IPS DF 4.7 (cell line): ENCODE results near the gene RGS7.

Experiments
- DNase-seq: peaks from one replicate; pipeline ENCODE4 v3.0.0-alpha.2; 2013; ENCODE audit warnings: low spot score; ENCODE audit errors: extremely low read depth

Gene RGS7

DNA sequence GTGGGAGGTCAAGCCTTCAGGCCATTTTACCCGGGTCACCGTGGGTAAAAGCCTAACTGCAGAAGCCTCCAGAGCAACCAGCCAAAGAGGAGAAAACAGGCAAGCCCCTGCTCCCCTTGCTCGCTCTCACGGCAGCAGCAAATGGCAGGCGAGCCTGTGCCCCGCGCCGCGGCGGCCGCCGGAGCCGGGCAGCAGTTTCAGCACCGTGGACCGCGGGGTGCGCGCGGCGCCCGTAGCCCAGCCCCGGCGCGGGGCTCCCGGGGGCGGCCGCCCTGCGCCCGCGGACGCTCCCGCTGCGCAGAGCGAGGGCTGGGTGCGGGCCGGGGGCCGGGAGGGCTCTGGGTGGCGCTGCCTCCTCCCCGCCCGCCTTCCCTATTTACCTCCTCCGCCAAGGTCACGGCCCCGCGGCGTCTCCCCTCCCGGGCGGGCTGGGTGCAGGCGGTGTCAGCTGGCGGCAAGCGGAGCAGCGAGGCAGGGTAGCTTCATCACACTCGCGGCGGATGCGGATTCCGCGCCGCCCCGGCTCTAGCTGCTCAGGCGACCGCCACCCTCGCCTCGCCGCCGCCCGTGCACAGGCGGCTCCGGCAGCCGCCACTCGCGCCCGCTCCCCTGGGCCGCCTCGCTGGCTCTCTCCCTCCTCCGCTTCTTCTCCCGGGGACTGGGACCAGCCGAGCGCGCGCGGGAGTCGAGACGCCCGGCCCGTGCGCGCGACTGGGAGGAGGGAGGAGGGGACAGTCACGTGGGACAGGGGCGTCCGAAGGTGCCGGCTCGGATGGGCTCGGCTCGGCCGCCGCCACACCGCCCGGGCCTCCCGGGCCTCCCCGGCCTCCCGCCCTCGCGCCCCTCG is at the start of gene RGS7:
Gene RGS7 (minus strand): TSS at position 687 of the 847 bp plus-strand sequence.
- no peak for DNase-seq

DNA sequence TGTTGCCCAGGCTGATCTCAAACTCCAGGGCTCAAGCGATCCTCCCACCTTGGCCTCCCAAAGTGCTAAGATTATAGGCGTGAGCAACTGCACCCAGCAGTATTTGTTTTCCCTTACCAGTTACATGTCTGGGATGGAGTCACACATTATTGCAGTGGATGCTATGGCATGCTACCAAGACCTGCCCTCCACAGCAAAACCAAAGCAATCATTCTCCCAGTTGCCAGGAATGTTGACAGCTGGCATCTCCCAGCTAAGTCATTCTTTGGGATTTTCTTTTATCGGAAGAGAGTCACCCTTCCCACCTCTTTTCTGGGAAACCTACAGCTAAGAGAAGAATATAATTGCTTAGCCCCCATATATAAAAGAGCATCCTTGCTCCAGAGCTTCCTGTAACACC is 49.4 kb upstream of the RGS7 start:
- no peak for DNase-seq

DNA sequence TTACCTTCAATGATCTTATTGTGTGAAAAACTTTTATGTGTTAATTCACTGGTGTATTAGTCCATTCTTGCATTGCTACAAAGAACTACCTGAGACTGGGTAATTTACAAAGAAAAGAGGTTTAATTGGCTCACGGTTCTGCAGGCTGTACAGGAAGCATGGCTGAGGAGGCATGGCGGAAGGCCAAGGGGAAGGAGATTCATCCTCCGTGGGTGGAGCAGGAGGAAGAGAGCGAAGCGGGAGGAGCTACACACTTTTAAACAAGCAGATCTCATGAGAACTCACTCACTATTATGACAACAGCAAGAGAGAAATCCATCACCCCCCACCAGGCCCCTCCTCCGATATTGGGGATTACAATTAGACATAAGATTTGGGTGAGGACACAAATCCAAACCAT is 44.2 kb upstream of the RGS7 start:
- no peak for DNase-seq

DNA sequence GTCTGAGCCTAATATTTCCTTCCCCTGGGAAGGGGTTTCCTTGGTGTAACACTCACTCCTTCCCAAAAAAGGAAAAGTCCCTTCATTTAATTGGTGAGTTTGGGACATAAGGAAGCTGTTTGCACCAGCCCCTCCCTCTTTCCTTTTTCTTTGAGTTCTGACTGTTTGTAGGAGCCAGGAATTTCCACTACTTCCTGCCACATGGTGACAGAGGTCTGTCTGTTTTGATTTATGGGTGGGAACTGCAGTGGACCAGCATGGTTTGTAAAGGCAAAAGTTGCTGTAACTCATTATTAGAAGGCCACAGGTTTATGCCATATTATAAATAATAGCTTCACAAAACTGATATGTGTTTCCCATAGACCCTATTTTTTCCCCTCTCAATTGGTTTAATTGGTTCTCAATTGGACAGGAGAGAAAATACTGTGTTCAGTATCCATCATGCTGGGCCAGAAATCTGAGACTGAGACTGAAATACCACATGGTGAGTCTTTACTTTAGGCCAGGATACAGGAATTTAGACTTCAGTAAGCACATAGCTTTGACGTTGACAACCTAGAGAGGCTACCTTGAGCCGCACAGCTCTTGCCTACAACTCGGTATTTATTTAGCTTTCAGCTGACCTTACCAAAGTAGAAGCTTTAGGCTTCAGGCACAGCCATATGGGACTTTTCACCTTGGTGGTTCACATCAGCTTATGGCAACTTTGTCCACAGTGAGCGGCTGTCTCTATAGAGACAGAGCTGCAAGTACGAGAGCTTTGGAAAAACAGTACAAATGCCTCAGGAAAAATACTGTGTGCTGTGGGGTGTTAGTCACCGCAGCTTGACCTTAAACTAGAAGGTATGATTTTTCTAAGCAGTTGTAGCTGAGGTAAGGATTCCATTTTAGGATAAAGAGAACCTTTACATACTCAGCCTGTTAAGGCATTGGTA is 40.0 kb upstream of the RGS7 start:
- no peak for DNase-seq

DNA sequence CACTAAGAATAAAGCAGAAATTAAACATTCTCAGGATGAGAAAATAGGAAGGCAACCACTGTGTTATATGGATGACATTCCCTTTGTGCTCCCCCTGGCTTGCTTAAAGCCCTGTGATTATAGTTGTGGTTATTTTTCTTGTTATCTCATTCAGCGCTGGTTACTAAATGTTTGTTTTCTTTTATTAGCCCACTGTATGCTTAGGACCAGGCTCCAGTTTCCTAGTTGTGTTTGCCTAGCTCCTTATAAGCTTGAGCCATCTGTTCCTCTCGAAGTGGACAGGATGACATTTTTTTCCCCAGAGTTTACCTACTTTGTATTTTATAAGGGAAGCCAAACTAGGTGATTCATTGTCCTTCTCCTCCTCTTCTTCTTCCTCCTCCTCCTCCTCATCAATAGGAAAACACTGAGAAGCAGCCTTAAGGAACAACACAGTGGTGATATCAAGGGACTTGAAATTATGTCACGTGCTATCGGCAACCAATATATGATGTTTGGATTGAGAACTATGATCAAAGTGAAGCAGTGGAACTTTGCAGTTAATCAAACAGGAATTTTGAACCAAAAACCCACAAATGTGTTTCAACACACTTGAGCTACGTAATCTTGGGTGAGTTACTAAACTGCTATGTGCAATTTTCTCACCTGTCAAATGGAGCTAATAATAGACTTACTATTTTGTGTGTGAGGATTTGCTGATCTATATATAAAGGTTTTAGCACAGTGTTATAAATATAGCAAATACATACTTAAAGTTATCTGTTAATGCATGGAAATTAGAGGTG is 35.1 kb upstream of the RGS7 start:
- DNase-seq, result no peak

DNA sequence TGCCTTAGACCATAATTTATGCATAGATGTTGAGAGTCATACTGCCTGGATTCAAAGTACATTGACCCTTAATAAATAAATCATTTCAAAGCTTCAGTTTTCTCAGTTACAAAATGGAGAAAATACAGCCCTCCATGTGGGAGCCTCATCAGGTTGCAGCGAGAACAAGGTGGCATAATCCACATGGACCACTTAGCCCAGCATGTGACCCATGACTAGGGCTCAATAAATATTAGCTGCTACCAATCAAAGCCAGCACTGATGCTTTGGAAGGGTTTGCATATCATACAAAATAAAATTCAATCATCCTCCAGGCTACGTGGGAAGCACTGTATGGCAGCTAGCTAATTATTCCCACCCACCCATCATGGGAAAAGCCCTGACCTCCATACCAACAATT is 33.5 kb upstream of the RGS7 start:
- no peak for DNase-seq

DNA sequence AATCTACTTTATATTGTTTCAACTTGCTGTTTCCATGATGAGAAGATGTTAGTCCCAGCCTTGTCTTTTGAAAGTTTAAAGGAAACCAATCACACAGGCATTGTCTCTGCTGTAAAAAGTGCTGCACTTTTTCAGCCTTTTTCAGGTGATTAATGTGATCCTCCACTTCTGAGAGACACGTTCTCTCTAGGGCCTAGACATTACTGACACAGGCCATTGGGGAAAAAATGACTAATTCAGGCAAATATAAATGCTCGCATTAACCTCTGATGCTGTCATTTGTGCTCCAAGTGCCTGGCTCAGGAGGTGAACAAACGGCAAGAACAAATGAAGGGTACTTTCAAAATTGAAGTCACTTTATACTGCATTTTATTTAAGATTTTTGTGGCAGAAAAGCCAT is 32.4 kb upstream of the RGS7 start:
- DNase-seq, result no peak

DNA sequence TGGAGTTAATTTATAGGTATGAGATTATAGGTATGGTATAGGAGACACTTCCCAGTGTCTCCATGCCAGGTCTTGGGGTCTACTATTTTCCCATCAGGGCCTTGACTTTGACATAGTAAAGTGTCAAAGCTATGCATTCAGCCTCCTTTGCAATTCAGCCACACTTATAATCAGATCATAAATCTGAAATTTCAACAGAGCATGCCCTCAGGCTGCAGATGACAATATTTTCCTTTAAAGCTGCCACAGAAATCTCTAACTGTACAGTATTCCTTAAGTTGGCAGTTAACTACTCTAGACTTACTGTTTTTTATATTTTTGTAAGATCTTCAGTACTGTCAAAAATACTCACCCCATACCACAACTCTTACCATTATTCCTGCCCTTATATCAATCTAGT is 30.2 kb upstream of the RGS7 start:
- no peak for DNase-seq

DNA sequence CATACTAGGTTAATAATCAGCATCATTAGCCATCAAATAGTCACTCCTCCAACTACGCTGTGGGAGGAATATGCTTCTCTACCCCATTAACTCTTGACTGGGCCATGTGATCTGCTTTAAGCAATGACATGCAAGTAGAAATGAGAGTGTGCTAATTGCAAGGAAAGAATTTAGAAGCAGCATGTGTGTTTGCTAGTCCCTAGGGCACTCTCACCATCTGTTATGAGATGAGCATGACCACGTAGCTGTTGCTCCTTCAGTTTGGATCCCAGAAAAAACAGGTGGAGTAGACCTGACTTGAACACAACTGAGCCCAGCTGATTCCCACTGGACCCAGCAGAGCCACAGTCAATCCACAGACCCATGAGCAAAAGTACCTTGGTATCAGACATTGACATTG is 19.7 kb upstream of the RGS7 start:
- DNase-seq, result no peak

DNA sequence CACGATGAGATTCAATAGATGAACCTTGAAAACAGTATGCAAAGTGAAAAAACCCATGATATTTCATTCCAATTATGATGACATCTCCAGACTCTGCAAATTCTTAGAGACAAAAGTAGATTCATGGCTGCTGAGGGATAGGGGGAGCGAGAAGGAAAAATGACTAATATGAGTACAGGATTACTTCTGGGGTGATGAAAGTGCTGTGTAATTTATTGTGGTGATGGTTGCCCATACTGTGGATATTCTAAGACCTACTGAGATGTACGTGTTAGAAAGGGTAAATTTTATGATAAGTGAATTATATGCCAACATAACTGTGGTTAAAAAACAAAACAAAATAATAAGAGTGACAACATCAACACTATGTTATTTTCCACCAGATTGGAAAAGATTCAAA is 18.9 kb upstream of the RGS7 start:
- DNase-seq, result no peak

DNA sequence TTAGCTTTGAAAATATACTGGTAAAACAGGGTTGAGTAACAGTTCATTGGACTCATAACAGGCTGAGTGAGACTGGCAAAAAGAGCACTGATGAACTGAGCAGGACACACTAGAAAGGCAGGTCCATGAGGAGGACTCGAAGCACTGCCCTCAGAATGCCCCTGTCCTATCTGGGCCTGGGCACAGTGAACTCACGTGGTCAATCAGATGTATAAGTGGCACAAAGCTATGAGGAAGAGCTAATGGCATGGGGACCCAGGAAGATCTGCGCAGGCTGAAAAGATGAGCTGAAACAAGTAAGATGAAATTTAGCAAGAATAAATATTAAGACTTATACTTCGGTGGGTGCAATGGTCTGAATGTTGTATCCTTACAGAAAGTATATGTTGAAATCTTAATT is 9.2 kb upstream of the RGS7 start:
- no peak for DNase-seq

DNA sequence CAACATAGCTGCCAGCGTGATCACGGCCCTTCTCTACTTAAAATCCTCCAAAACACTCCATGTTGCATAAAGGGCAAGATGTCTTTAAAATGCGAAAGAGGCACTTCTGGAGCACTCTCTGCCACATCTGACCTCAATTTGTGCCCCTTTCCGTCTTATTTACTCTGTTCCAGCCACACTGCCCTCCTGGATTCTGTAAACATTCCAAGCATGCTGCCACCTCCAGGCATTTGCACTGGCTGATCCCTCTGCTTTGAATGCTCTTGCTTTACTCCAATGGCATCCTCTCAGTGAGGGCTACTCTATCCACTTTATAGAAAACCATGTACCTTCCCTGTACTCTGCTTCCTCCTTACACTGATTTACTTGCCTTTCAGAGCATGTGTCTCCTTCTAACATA is 5.3 kb upstream of the RGS7 start:
- no peak for DNase-seq

DNA sequence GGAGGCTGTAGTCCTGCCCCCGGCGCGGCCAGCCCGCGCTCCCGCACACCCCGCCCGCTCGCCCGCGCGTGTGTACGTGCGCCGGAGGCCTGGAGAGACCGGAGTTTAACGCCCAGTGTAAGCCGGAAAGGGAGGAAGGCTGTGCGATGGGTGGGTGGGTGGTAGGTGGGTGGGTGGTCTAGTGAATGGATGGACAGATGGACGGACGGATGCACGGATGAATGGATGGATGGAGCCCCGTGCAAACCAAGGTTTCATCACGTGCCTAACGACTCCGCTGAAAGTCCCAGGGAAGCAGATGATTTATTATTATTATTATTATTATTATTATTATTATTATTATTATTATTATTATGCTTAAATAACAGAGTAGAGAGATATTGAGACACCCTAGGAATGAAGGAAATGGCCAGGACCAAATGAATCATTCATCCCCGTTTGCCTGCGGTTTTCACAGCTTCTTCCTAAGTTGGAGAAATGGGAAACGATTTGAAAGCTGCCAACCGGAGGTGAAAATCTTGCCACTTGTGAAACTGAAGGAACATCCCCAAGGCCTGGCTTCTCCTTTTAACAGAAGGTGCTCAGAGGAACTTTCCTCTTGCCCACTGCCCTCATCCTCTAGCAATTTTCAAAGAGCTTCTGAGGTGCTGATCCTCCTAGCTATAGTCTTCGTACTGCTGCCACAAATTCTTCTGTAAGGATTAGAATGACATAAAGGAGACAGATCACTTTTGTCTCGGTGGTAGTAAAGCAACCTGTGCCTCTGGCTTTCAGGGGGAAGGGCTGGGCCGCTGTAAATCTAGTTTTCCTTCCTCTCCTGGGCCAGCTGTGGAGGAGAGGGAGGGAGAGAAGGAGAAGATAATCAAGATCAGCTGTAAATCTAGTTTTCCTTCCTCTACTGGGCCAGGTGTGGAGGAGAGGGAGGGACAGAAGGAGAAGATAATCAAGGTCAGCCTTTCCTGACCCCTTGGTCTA is 648 bp upstream of the RGS7 start:
- DNase-seq, result no peak

DNA sequence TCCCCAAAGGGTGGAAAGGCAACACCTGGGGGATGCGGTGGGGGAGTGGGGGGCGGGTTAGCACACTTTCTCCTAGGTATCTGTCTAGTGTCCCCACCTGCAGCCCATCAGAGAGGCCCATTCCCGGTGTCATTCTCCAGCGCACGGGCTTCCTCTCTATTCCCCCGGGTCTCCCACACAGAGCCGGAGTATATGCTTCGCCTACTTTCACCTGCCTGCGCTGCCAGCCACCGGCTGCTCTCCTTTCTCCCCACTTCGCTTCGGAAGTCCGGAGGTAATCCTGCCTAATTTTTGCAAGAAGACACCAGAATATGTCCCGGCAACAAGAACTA is 852 bp downstream of the RGS7 start:
- DNase-seq, result no peak

DNA sequence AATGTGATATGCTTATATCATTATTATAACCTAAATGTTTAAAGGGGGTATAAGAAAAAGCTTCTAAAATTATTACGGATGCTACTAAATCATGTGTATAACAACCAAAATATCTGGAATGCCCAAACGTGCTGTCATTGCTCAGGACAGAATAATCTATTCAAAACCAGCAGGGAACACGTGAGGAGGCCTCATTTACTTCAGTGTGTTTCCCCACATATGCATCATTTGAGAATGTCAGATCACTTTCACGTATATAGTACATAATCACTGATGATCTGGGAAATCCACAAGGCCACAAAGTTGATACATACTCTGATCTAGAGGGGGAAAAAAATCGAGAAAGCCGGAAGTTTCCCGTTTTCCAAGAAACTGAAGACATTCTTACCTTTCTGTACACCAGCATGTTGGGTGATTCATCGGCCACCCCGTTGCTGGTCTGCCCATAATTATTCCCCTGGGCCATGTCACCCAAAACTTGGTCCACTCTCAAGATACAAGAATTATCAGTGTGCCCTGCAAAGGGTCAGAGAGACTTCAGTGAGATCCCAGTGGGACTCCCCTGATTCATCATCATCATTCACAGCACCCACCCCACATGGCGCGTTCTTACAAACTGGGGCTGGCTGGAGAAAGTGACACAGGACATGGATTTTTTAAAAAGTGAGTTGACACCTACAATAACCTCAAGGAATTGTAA is 1.5 kb downstream of the RGS7 start:
- no peak for DNase-seq

DNA sequence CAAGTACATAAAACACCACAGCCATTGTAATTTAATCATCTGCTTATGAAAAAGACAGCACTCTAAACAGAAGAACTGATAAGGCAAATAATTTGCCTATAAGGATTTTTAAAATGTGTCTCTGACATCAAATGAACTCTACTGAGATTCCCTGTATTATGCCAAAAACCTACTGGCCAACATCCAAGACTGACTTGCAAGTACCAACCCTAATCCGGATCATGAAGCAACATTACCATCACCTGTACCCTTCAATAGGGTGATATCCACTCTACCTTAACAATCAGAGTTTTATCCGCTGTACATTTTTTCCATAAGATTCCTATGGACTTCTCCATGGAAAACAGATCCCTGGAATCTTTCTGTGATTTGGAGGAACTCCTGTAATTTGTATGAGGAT is 4.6 kb downstream of the RGS7 start:
- DNase-seq, result no peak

DNA sequence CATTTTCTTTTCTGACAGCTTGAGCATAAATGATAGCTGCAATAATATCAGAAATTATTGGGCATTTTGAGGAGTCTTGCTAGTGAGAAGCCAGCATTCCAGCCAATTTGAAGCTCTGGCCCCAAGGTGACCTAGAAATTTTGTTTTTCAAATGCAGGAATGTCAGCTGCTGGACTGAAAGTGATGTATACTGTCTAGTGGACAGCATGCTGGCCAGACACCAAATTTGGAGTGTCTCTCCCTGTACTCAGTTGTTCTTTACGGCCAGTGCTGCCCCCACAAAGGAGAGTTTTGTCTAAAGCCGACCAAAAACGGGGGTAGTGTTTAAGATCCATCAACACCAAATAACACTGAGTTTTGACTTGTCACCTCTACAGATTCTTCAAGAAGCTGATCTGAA is 5.2 kb downstream of the RGS7 start:
- no peak for DNase-seq

DNA sequence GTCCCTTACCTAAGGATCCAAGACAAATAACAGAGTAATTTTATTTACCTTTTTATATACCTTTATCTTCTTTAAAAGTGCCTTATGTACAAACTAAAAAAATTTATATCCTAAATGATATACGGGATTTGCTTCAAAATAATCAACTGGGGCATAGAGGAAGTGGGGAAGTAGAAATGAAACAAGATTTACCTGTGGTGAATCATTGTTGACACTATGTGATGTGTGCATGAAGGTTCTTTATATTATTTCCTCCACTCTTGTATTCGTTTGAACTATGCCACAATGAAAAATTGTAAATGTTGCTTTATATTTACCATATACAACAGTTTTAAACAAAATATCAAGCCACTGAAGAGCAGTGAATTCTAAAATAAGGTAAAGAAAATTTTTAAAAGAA is 13.0 kb downstream of the RGS7 start:
- DNase-seq, result no peak

DNA sequence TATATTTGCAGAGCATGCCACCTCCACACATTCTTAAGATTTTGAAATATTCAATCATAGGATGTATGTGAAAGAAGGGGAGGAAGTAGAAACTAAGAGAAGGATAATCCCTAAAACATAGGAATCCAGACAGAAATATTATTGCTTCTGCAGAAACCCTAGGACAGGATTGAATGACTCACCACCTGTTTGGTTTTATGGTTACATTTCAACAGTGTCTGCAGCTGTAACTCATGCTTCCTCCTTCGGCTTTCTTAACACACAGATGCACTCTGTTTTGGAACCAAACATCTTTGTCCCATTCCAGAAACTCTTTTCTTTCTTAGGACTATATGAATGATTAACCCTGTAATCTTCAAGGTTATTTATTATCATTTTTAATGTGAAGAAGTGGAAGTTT is 20.7 kb downstream of the RGS7 start:
- no peak for DNase-seq

DNA sequence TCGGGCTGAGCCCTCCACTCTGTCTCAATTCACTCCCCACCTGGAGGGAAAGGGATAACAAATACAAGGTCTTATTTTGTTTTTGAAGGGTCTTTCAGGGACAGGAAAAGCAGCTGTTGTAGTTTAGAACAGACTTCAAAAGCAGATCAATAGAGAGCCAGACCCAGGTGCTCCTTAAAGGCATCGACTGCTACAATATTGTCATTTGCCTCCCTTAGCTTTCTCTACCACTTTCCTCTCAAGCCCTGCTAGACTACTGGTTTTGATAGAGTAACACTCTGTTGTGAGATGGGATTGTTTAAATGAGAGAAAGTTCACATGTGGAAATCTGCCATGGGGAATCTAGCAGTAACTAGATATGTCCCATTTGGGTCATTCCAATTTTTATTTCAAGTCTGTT is 24.0 kb downstream of the RGS7 start:
- DNase-seq, result no peak
